Activated CD4-positive, alpha-beta T cell treated with anti-CD3 and anti-CD28 coated beads for 1 hour (primary cell): Measurements from ENCODE around the gene DLK1.

ENCODE experiments used
- DNase-seq: peaks from one replicate; pipeline ENCODE4 v3.0.0-alpha.2; 2020

The DLK1 gene

DNA sequence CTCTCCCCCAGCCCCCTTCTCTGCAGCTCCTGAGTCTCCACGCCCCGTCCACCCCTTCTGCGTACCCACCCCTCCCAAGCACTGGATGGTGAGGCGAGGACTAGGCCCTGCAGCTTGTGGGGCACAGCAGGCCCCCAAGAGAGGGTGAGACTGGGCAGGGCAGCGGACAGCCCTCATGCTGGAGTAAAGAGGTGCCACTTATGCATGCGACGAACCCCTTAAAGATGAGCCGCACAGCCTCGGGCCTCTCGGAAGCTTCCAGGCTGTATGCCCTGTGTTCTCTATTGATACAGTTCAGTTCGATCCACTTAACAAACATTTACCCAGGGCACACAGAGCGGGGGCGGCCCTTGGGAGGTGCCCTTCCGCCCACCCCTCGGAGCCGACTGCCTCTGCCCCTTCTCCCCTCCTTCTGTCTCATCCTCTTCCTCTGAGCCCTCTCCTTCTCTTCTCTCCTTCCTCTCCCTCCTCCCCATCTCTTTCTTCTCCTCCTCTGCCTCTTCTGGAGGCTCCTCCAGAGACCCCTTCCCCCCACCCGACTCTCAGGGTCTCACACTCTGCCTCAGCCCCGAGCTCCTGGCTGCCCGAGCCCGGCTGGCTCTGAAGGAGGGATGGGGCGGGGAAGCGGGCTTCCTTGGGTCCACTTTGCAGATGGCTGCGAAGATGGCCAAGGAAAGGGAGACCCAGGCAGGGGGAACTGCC is 32.7 kb upstream of the DLK1 start:
- no peak for DNase-seq

DNA sequence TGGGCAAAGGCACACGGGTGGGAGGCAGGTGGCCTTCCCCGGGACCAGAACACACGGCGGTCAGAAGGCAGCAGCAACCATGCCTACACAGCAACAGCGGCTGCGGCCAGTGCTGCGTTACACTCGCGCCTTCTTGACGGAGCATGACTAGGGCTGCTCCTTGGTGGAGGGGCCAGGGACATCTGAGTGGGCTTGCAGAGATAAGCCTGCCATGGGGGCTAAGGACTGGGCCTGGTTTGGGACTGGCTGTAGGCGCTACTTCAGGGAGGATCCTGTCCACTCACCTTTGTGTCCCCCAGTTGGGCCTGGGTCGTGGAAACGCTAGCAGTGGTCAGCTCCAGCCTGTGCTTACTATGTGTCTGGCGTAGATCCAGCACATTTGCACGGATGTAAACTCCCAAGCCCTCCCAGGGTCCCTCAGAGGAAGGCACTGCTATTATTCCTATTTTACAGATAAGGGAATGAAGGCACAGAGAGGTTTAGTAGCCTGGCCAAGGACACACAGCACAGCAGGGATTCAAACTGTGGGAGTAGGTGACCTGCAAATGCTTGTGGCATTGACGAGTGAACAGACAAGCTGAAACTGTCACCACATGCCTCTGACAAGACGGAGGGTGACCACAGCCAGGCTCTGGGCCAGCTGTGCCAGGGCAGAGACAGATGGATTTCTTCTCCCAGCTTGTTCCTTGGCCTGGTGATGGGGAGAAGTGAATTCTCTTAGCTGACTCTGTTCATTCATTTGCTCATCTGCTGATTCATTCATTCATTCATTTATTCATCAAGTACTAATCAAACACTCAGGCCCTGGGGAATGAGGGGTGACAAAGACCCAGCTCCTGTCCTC is 31.9 kb upstream of the DLK1 start:
- no peak for DNase-seq

- DNase-seq: no peak
These were observed 31.3 kb upstream of the DLK1 start for GRCh38 chr14:100695423-100695738.

DNA sequence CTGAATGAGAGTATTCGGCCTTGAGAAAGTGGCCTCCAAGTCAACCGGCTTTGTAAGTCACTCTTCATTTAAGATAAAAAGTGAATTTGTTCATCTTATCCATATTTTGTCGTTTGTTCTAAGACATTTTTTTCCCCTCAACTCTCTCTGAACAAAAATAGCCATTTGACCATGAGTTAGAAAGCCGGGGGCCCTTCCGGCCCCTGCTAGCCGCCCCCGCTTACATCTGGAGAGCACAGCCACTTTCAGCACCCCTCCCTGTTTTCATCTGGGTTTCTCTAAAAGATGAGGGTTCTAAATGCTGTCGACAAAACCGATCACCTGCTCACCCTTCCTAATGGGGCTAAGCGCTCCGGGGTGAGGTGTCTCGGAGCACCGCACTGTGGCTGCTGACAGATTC is 30.7 kb upstream of the DLK1 start:
- DNase-seq: no peak

- DNase-seq: no peak
These were observed 30.1 kb upstream of the DLK1 start for GRCh38 chr14:100696590-100696989.

- DNase-seq: no peak
These were observed 28.6 kb upstream of the DLK1 start for GRCh38 chr14:100698066-100698465.

GRCh38 chr14:100698666-100699448 is 27.8 kb upstream of the DLK1 start:
- no peak for DNase-seq

- no peak for DNase-seq
These were observed 25.4 kb upstream of the DLK1 start for GRCh38 chr14:100701314-100701713.

- no peak for DNase-seq
These were observed 24.1 kb upstream of the DLK1 start for GRCh38 chr14:100702590-100702989.

DNA sequence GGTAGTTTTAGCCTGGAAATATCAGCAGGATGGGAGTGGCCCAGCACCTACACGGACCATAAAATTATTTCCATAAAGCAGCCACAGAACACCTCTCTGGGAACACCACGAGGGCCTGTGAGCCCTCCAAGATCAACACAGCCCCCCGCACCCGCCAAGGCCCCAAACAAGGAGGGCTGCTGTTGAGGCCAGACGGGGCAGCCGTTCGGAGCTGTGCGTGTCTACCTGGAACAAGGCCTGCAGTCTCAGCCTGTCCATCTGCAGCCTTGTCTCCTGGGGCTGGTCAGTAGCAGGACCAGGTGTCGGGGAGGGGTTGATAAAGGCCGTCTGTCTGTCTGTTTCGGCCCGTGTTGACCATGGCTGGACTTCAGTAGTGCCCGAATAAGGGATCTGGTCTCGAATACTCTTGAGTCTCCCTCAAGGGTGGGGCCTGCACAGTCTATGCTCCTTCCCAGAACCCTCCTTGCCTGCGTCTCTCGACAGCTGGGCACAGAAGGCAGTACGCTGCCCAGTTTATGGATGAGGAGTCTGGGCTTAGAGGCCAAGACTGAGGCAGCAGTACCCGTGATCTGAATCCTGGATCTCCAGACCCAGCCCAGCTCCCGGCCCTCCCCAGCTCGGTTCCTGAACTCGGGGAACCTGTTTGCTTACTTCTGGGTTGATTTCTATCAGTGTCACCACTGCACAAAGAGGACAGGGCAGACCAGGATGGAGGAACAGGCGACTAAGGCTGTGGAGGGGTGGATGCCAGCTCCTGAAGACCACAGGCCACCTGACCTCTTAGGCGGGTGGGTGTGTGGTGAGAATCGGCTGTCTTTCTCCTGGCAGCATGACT is 23.1 kb upstream of the DLK1 start:
- no peak for DNase-seq

- no peak for DNase-seq
These were observed 20.5 kb upstream of the DLK1 start for GRCh38 chr14:100706200-100706599.

GRCh38 chr14:100706860-100707259 is 19.8 kb upstream of the DLK1 start:
- DNase-seq: no peak

DNA sequence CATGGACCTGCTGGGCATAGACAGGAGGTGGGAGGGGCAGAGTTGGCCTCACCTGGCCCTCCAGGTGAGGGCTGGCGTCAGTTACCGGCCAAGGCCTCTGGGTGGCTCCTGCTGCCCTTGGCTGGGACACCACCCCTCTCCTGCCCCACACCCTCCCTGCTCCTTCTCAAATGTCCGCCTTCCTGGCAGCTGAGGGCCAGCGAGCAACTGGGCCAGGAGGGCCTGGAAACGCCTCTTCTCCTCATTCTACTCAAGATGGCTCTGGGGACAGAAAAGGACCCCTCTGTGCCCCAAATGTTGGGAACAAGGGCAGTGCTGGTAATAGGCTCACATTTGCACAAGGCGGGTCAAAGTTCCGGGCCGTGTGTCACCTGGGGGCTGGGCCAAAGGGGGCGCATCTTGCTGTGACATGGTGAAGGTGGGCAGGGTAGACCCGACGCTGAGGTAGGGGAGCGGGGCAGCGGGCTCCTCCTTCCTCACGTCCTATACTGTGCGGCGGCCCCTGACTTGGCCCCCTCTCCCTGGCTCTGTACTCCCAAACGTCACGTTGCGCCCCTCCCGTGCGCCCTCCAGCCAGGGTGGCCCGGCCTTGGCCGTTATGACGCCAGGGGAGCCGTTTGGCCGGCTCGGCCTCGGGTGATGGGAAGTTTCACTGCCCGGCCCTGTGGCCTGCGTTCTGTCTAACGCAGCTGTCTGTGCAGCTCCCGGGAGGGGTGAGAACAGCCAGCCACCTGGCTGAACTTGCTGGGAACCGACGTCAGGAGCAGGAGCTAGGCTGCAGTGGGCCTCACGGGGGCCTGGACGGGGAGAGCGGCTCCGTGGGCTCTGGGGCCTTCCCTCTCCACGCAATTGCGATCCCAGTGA is 18.0 kb upstream of the DLK1 start:
- DNase-seq: no peak

GRCh38 chr14:100709289-100710284 is 17.1 kb upstream of the DLK1 start:
- no peak for DNase-seq

DNA sequence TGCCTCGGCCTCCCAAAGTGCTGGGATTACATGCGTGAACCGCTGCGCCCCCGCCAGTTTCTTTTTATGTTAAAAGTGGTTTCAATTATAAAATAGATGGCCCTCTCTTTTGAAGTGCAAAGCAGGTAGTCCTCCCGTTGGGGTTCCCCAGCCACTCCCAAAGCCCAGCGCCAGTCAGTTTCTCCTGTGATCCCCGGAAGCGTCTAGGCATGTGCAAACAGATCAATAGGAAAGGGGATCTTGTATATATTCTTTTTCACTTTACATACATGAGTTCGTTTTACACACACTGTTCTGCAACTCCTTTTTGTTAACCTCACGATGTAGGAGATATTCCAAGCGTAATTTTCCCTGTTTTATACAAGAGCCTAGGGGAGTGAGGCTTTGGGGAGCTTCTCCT is 16.3 kb upstream of the DLK1 start:
- no peak for DNase-seq

GRCh38 chr14:100710826-100711462 is 15.7 kb upstream of the DLK1 start:
- no peak for DNase-seq

DNA sequence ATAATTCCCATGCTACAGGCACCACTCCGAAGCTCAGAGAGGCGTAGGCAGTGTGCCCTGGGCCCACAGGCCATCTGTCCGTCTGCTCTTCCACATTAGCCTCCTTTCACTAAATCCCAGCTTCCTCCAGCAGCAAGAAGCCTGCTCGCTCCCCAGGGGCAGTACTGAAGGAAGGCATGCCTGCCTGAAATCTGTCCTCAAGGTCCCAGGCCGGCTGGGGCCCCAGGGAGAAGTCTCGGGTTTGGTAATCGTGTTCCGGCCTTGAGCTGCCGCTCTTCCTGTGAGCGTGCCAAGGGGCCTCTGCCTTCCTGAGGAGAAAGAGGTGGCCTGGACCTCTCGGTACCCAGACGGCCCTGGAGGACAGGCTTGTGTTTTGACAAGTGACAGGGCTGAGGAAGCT is 15.2 kb upstream of the DLK1 start:
- no peak for DNase-seq

DNA sequence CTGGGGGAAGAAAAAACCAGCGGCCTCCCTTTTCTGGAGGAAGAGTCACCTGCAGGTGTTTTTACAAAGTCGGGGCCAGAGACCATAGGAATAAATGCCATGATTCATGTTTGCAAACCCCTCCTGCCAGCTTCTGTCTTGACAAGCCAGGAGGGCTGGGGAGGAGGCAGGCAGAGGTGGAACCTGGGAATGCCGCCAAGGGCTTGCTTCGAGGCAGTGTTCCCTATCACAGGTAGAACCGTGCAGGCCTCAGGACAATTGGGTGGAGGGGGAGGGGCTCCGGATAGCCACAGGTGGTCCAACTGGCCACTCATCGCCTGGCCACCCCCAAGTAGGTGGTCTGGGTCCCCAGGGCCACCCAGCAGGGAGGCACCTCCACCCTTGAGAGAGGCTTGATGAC is 14.2 kb upstream of the DLK1 start:
- DNase-seq: no peak

DNA sequence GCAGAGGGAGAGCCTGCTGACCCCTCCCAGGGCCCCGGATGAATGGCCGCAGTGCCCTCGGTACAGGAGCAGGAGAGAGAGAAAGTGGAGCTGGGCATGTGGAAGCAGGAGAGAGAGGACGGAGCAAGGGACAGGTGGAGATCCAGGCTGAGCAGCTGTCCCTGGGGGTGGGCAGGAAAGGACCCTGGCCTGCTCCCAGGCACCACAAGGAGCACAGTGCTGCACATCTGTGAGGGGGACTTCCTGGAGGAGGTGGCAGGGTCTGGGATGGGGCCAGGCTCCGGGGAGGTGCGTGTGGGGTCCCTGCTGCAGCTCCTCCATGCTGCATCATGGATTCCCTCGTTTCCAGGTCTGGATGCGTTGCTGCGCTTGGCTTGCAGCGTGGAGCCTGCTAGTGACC is 13.0 kb upstream of the DLK1 start:
- DNase-seq: no peak

GRCh38 chr14:100714258-100714892 is 12.3 kb upstream of the DLK1 start:
- no peak for DNase-seq
